Prostate gland (tissue), 2 donors: ENCODE data around the gene TMEM38A. TPM values are rescaled to one million over a fixed set of nuclear protein-coding genes. Genes with fewer than 3 reads are reported as not detected.
"Not testable (repeated sequence)": the region's sequence is repeated elsewhere in the genome, so short reads cannot be mapped to it uniquely, and the experiment has no call there.

Experiments used
- DNase-seq: peaks from one replicate; pipeline ENCODE4 v3.0.0-alpha.2; 2019; ENCODE audit warnings: low spot score
- H3K27ac ChIP-seq, 2 donors: fragments of 200-600 bp; sonication (generic); 2 replicates each; pipeline ENCODE4 v1.5.1; 2017 to 2019
- H3K27me3 ChIP-seq: fragments of 200-600 bp; sonication (generic); replicated peaks from 2 replicates; pipeline ENCODE4 v1.5.1; 2019; ENCODE audit not compliant: insufficient read depth
- H3K36me3 ChIP-seq, 2 donors: fragments of 200-600 bp; sonication (generic); 1 replicate in 1 of 2; 2 replicates in 1 of 2; pipeline versions ENCODE4 v1.5.1 to v1.8.1; 2017 to 2019
- H3K4me1 ChIP-seq: fragments of 200-600 bp; sonication (generic); replicated peaks from 2 replicates; pipeline ENCODE4 v1.5.1; 2019
- H3K4me3 ChIP-seq, 2 donors: fragments of 200-600 bp; sonication (generic); 2 replicates each; pipeline ENCODE4 v1.5.1; 2017 to 2019
- H3K9me3 ChIP-seq: fragments of 200-600 bp; sonication (generic); 2 replicates; pipeline ENCODE4 v1.5.1; 2017
- CTCF ChIP-seq, 4 experiments: fragments of 200-600 bp in 2 of 4; fragments of 450-650 bp in 2 of 4; sonication (generic) in 2 of 4; IDR thresholded peaks; 1 replicate in 3 of 4; 2 replicates in 1 of 4; pipeline ENCODE4 v1.5.1; 2016 to 2019; ENCODE audit warnings: antibody characterized with exemption in 4 of 4, mild to moderate bottlenecking in 2 of 4, moderate library complexity in 2 of 4
- POLR2A ChIP-seq: fragments of 450-650 bp; IDR thresholded peaks from one replicate; pipeline ENCODE4 v1.6.1; 2016; ENCODE audit warnings: antibody characterized with exemption, mild to moderate bottlenecking
- POLR2AphosphoS5 ChIP-seq: sonication (generic); formaldehyde crosslinking; IDR thresholded peaks from one replicate; pipeline ENCODE4 v1.6.1; 2017; ENCODE audit warnings: antibody characterized with exemption
- WGBS: methylation state at CpG from one replicate; pipeline ENCODE4 v1.1.5; 2018; 5-methylcytosine and 5-hydroxymethylcytosine counted together
- intact Hi-C: fragments of 100-400 bp; cut with DNase I; formaldehyde crosslinking; loops from one replicate; pipeline ENCODE4 v1.14.2; 2022
- total RNA-seq, 2 donors: library from RNA; depleted of rRNA; stranded (reverse); fragments of >200 nt; gene quantifications; one replicate each; pipeline ENCODE4 v1.1.0, GENCODE V29; 2016

TMEM38A gene
- total RNA-seq, 2 donors from 2014 or later = 11.7 to 20.6 TPM

DNA sequence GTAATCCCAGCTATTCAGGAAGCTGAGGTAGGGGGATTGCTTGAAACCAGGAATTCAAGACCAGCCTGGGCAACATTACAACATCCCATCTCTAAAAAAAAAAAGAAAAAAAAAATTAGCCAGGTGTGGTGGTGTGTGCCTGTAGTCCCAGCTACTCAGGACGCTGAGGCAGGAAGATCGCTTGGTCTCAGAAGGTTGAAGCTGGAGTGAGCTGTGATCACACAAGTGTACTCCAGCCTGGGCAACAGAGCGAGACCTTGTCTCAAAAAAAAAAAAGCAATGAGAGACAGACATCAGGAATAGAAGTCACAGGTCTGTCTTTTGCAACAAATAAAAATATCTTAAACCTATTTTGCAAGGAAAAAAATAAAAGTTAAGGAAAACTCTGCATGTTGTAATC is 23.3 kb downstream of the TMEM38A start:
- Histone ChIP-seq H3K4me3 (no peak overlapping the region), H3K27ac (no peak overlapping the region), H3K36me3 (peaks cover 0 to 9% of the 10 kb centered on the region in 2 donors), H3K4me1 (no peaks in the 10 kb centered on the region), H3K9me3 (no peaks in the 10 kb centered on the region), H3K27me3 (no peaks in the 10 kb centered on the region)
- TF ChIP-seq CTCF (IDR thresholded peaks at IDR 0.05) = no peak
- no peak for TF ChIP-seq POLR2A
- no peak for TF ChIP-seq POLR2AphosphoS5
- no peak for DNase-seq
- intact Hi-C loops = no loop called here
- 89% methylated on average over 3 of the region's 3 CpGs for WGBS

DNA sequence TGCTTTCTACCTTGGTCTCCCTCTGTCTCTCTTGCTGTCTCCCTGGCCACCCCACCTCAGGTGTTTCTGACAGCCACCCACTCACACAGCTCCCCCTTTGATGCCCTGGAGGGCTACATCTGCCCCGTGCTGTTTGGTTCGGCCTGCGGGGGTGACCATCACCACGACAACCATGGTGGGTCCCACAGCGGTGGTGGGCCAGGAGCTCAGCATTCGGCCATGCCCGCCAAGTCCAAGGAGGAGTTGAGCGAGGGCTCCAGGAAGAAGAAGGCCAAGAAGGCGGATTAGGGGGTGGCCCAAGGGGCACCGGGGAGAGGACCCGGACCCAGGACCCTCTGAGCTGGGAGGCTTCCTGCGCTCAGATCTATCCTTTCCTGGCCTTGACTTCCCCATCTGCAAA is 27.1 kb downstream of the TMEM38A start:
- no peak for DNase-seq
- WGBS = 96% methylated on average over 12 of the region's 12 CpGs
- Histone ChIP-seq H3K4me1 (no peaks in the 10 kb centered on the region), H3K36me3 (no peaks in the 10 kb centered on the region), H3K27me3 (no peaks in the 10 kb centered on the region), H3K9me3 (no peaks in the 10 kb centered on the region), H3K4me3 (no peak overlapping the region), H3K27ac (no peak overlapping the region)
- intact Hi-C loops = no loop called here
- TF ChIP-seq POLR2A (no peak), CTCF (IDR thresholded peaks at IDR 0.05) (no peak)

DNA sequence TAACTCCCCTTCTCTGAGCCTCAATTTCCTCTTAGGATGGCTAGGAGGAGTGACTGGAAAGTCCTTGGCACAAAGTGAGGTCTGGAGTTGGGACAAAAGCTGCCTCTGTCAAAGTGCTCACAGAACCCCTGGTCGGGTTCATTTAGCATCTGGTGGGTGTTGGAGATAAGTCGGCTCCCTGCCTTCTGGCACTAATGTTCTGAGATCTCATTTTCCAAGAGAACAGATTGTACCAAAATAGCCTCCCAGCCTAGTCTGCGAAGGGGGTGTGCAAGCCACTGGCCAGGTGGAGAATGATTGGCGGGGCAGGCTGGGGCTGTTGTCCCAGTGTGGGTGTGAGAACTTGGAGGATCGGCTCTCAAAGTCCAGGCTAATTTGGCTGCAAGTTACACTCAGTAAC is 38.0 kb downstream of the TMEM38A start:
- no peak overlapping the region for H3K4me3 ChIP-seq
- no peaks in the 10 kb centered on the region for H3K36me3 ChIP-seq
- 43% methylated on average over 5 of the region's 5 CpGs for WGBS
- no peaks in the 10 kb centered on the region for H3K27me3 ChIP-seq
- TF ChIP-seq POLR2A (no peak), CTCF (IDR thresholded peaks at IDR 0.05) (no peak), POLR2AphosphoS5 (peak; percentile 38)
- intact Hi-C loops = no loop called here
- H3K4me1 ChIP-seq = no peaks in the 10 kb centered on the region
- DNase-seq = no peak
- H3K9me3 ChIP-seq = no peaks in the 10 kb centered on the region
- no peak overlapping the region for H3K27ac ChIP-seq

DNA sequence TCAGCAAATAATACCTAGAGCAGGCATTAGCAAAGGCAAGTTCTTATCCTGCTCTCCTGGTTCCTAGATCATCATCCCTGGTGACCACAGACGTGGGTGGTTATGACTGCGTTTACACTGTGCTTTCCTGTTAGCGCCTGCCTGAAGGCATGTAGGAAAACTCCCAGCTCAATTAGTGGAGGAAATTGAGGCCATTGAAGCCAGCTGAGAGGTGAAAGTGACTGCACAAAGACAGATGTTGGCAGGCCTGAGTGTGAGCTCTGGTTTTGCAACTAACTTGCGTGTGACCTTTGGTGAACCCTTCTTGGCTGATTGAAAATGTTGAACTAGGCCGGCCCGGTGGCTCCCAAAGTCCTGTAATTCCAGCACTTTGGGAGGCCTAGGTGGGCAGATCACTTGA is 41.2 kb downstream of the TMEM38A start:
- no peaks in the 10 kb centered on the region for H3K36me3 ChIP-seq
- no peak overlapping the region for H3K4me3 ChIP-seq
- DNase-seq = no peak
- 30% methylated on average over 6 of the region's 6 CpGs for WGBS
- H3K4me1 ChIP-seq = no peaks in the 10 kb centered on the region
- intact Hi-C loops = no loop called here
- no peaks in the 10 kb centered on the region for H3K9me3 ChIP-seq
- H3K27me3 ChIP-seq = no peaks in the 10 kb centered on the region
- TF ChIP-seq POLR2A (no peak), POLR2AphosphoS5 (no peak), CTCF (IDR thresholded peaks at IDR 0.05) (no peak)
- no peak overlapping the region for H3K27ac ChIP-seq

DNA sequence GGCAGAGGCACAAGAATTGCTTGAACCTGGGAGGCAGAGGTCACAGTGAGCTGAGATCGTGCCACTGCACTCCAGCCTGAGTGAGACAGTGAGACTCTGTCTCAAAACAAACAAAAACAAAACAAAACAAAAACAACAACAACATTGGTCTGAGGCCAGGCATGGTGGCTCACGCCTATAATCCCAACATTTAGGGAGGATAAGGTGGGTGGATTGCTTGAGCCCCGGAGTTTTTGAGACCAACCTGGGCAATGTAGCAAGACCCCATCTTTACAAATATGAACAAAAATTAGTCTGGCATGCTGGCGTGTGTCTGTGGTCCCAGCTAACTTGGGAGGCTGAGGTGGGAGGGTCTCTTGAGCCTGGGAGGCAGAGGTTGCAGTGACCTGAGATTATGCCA is 42.7 kb downstream of the TMEM38A start:
- no peak for DNase-seq
- 91% methylated on average over 4 of the region's 4 CpGs for WGBS
- intact Hi-C loops = no loop called here
- Histone ChIP-seq H3K36me3 (no peaks in the 10 kb centered on the region), H3K27me3 (no peaks in the 10 kb centered on the region), H3K9me3 (no peaks in the 10 kb centered on the region), H3K4me3 (no peak overlapping the region), H3K27ac (no peak overlapping the region), H3K4me1 (no peaks in the 10 kb centered on the region)
- TF ChIP-seq CTCF (IDR thresholded peaks at IDR 0.05) (no peak), POLR2AphosphoS5 (no peak), POLR2A (no peak)

DNA sequence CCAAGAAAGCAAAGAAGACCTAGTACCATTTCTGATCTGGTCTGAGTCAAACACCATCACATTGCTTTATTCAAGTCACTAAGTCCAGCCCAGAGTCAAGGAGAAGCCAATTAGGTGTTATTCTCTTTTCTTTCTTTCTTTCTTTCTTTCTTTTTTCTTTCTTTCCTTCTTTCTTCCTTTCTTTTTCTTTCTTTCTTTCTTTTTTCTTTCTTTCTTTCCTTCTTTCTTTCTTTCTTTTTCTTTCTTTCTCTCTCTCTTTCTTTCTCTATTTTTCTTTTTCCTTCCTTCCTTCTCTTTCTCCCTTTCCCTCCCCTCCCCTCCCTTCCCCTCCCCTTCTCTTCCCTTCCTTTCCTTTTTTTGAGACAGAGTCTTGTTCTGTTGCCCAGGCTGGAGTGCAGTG is 49.9 kb downstream of the TMEM38A start:
- not testable (repeated sequence) for H3K4me1 ChIP-seq, H3K9me3 ChIP-seq, H3K4me3 ChIP-seq, H3K27me3 ChIP-seq, H3K36me3 ChIP-seq, DNase-seq, H3K27ac ChIP-seq
- intact Hi-C loops = loop anchor here (5.0 to 10.0 kb wide), 2 partner anchors 61 to 344 kb away; no protein-coding TSS in a partner anchor

DNA sequence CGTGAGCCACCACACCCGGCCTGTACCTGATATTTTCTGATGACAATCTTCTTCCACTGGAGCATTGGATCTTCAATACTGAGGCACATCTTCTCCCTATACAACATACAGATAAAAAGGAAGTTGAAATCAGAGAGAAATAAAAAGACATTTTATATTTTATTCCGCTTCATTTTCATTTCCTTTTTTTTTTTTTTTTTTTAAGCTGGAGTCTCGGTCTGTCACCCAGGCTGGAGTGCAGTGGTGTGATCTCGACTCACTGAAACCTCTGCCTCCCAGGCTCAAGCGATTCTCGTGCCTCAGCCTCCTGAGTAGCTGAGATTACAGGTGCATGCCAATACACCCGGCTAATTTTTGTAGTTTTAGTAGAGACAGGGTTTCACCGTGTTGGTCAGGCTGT is 51.4 kb downstream of the TMEM38A start:
- not testable (repeated sequence) for H3K4me3 ChIP-seq, H3K27me3 ChIP-seq, H3K9me3 ChIP-seq, DNase-seq, H3K36me3 ChIP-seq, H3K4me1 ChIP-seq, H3K27ac ChIP-seq
- WGBS = 80% methylated on average over 9 of the region's 9 CpGs
- intact Hi-C loops = loop anchor here (5.0 to 10.0 kb wide), 2 partner anchors 60 to 343 kb away; no protein-coding TSS in a partner anchor
